ENCODE data around the gene SLC4A4. TPM values are rescaled to one million over a fixed set of nuclear protein-coding genes. Genes with fewer than 3 reads are reported as not detected.

The SLC4A4 gene
- total RNA-seq, 2 donors from 2014 or later, result 21.7 to 27.3 TPM

- H3K27me3 ChIP-seq, result no peaks in the 10 kb centered on the region
- H3K4me1 ChIP-seq, result no peaks in the 10 kb centered on the region
- no peaks in the 10 kb centered on the region for H3K9me3 ChIP-seq
- DNase-seq (ENCODE audit: low spot score), result no peak
- no peak for TF ChIP-seq CTCF (IDR thresholded peaks at IDR 0.05)
- H3K36me3 ChIP-seq, result no peaks in the 10 kb centered on the region
- no peak overlapping the region for H3K4me3 ChIP-seq
- no peak overlapping the region for H3K27ac ChIP-seq
Measured at GRCh38 chr4:71587995-71588394, 249.2 kb downstream of the SLC4A4 start.

- no peak for TF ChIP-seq CTCF (IDR thresholded peaks at IDR 0.05)
- Histone ChIP-seq H3K36me3 (no peaks in the 10 kb centered on the region), H3K4me1 (no peaks in the 10 kb centered on the region), H3K4me3 (no peak overlapping the region), H3K27ac (no peak overlapping the region), H3K9me3 (no peaks in the 10 kb centered on the region), H3K27me3 (no peaks in the 10 kb centered on the region)
- DNase-seq (ENCODE audit: low spot score), result no peak
Measured at GRCh38 chr4:71592793-71593192, 254.0 kb downstream of the SLC4A4 start.

GRCh38 chr4:71593311-71593710 lies 254.5 kb downstream of the SLC4A4 start:
- Histone ChIP-seq H3K36me3 (no peaks in the 10 kb centered on the region), H3K9me3 (no peaks in the 10 kb centered on the region), H3K27me3 (no peaks in the 10 kb centered on the region), H3K4me1 (no peaks in the 10 kb centered on the region), H3K27ac (no peak overlapping the region), H3K4me3 (no peak overlapping the region)
- TF ChIP-seq CTCF (IDR thresholded peaks at IDR 0.05), result no peak
- no peak for DNase-seq (ENCODE audit: low spot score)

- Histone ChIP-seq H3K36me3 (no peaks in the 10 kb centered on the region), H3K4me3 (no peak overlapping the region), H3K4me1 (no peaks in the 10 kb centered on the region), H3K27ac (no peak overlapping the region), H3K27me3 (no peaks in the 10 kb centered on the region), H3K9me3 (no peaks in the 10 kb centered on the region)
- no peak for TF ChIP-seq CTCF (IDR thresholded peaks at IDR 0.05)
- DNase-seq (ENCODE audit: low spot score), result no peak
Measured at GRCh38 chr4:71595576-71596108, 256.8 kb downstream of the SLC4A4 start.

GRCh38 chr4:71599578-71599977 lies 260.8 kb downstream of the SLC4A4 start:
- no peaks in the 10 kb centered on the region for H3K27me3 ChIP-seq
- no peak for DNase-seq (ENCODE audit: low spot score)
- no peak overlapping the region for H3K27ac ChIP-seq
- no peaks in the 10 kb centered on the region for H3K4me1 ChIP-seq
- H3K9me3 ChIP-seq, result no peaks in the 10 kb centered on the region
- no peaks in the 10 kb centered on the region for H3K36me3 ChIP-seq
- no peak overlapping the region for H3K4me3 ChIP-seq
- TF ChIP-seq CTCF (IDR thresholded peaks at IDR 0.05), result no peak

GRCh38 chr4:71602289-71602900 lies 263.6 kb downstream of the SLC4A4 start:
- no peaks in the 10 kb centered on the region for H3K36me3 ChIP-seq
- no peak for TF ChIP-seq CTCF (IDR thresholded peaks at IDR 0.05)

More at GRCh38 chr4:71602289-71602900, 263.6 kb downstream of the SLC4A4 start:
- no peak for DNase-seq (ENCODE audit: low spot score)
- Histone ChIP-seq H3K9me3 (no peaks in the 10 kb centered on the region), H3K4me1 (no peaks in the 10 kb centered on the region), H3K4me3 (no peak overlapping the region), H3K27me3 (no peaks in the 10 kb centered on the region), H3K27ac (no peak overlapping the region)
